ENCODE measurements around the gene VSNL1. TPM values are rescaled to one million over a fixed set of nuclear protein-coding genes. Genes with fewer than 3 reads are reported as not detected.

The VSNL1 gene
- total RNA-seq, 1 donor from 2014 or later, result not detected

DNA sequence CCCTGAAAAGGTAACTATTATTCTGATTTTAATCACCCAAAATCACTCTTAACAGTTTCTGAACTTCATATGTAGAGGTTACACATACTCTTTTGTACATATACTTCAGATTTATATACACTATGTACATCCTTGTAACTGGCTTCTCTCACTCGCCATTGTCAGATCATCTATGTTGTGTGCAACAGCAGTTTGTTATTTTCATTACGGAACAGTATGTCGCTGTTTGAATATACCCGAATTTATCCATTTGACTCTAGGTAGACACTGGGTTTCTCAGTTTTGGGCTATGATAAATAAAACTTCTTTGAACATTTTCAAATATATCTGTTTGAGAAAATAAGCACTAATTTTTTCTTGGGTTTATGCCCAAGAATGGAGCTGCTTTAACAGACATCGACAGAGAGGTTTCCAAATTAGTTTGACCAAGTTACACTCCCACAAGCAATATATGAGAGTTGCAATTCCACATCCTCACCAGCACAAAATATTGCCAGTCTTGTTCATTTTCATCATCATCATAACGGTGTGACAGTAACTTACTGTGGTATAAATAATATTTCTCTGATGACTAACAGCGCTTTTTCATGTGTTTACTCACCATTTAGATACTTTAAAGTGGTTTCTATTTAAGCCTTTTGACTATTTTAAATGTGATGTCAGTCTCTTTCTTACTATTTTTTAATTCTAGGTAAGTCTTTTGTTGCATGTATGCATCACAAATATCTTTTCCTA, 132.3 kb downstream of the VSNL1 start:
- no peak for DNase-seq (ENCODE audit: low spot score)
- no peak overlapping the region for H3K4me3 Mint-ChIP-seq (ENCODE audit: unreplicated experiment)
- TF ChIP-seq CTCF (IDR thresholded peaks at IDR 0.05), result no peak
- H3K4me1 Mint-ChIP-seq (ENCODE audit: low read depth), result peaks cover 4% of the 10 kb centered on the region
- no peaks in the 10 kb centered on the region for H3K27me3 Mint-ChIP-seq (ENCODE audit: low read depth)
- no peak overlapping the region for H3K27ac Mint-ChIP-seq (ENCODE audit: unreplicated experiment)
- no peaks in the 10 kb centered on the region for H3K9me3 Mint-ChIP-seq (ENCODE audit: low read depth)
- H3K36me3 Mint-ChIP-seq (ENCODE audit: low read depth), result peaks cover 18% of the 10 kb centered on the region

DNA sequence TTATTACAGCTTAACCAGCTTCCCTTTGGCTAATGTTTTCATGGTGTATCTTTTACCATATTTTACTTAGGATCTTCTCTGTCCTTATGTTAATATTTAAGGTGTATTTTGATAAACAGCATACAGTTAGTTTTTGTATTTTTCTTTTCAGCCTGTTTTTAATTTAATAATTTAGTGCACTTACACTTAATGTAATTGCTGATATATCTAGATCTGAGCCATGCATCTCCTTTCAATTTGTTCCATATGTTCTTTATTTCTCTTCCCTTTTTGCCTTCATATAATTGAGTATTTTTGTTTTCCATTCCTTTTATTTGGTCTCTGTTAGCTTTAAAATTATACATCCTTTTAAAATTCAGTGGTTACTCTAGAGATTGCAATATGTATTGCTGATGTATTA, 134.3 kb downstream of the VSNL1 start:
- Mint-ChIP-seq H3K4me3 (ENCODE audit: unreplicated experiment) (no peak overlapping the region), H3K27ac (ENCODE audit: unreplicated experiment) (no peak overlapping the region), H3K4me1 (ENCODE audit: low read depth) (no peaks in the 10 kb centered on the region), H3K9me3 (ENCODE audit: low read depth) (no peaks in the 10 kb centered on the region), H3K36me3 (ENCODE audit: low read depth) (peaks cover 10% of the 10 kb centered on the region), H3K27me3 (ENCODE audit: low read depth) (no peaks in the 10 kb centered on the region)
- TF ChIP-seq CTCF (IDR thresholded peaks at IDR 0.05), result no peak
- no peak for DNase-seq (ENCODE audit: low spot score)

DNA sequence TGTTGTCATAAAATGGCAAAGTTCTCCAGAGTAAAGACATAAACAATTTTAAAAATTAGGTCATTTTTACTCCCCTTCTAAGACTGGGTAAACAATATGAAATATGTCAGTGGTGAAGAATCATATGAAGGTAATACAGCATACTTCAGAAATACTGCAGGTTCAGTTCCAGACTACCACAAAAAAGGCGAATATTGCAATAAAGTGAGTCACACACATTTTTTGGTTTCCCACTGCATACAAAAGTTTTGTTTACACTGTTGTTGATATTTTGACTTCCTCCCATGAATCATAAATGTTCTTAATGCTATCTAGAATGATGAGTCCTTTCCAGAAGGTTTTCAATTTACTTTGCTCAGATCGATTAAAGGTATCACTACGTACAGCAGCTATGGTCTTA, 139.6 kb downstream of the VSNL1 start:
- no peak overlapping the region for H3K4me3 Mint-ChIP-seq (ENCODE audit: unreplicated experiment)

DNA sequence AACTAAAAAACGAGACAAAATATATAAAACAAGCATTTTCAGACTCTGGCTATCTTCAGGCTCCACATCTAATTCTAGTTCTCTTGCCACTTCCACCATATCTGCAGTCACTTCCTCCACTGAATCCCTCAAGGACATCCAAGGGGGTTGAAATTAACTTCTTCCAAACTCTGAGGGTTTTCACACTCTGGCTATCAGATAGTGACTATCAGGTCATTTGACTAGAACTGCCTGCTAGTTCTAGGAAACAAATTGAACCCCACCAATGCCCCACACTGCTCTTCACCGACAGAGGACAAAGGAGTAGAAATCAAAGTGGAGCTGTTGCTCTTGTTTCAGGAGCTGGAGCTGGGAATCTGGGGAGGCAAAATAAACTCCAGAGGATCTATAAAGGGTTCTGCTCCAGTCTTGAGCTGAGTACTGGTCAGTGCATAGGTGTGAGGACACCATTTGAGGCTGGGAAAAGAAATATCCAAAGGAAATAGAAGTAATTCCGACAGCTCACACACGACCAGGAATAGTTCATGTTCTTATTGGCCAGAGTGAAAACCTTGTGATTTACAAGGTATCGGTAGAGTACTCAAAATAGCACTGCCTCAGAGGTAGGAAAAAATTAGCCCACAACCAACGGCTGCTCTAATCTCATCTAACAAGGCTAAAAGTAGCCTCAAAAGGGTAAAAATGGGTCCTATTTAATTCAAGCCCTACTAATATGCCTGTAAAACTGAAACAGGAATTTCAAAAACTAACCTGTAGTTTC, 141.8 kb downstream of the VSNL1 start:
- Mint-ChIP-seq H3K9me3 (ENCODE audit: low read depth) (no peaks in the 10 kb centered on the region), H3K27me3 (ENCODE audit: low read depth) (no peaks in the 10 kb centered on the region), H3K4me3 (ENCODE audit: unreplicated experiment) (no peak overlapping the region), H3K27ac (ENCODE audit: unreplicated experiment) (no peak overlapping the region), H3K36me3 (ENCODE audit: low read depth) (peaks cover 23% of the 10 kb centered on the region), H3K4me1 (ENCODE audit: low read depth) (no peaks in the 10 kb centered on the region)
- no peak for DNase-seq (ENCODE audit: low spot score)
- no peak for TF ChIP-seq CTCF (IDR thresholded peaks at IDR 0.05)

More for the DNA sequence above, 139.6 kb downstream of the VSNL1 start:
- no peaks in the 10 kb centered on the region for H3K4me1 Mint-ChIP-seq (ENCODE audit: low read depth)
- H3K27me3 Mint-ChIP-seq (ENCODE audit: low read depth), result no peaks in the 10 kb centered on the region
- no peak overlapping the region for H3K27ac Mint-ChIP-seq (ENCODE audit: unreplicated experiment)
- no peak for DNase-seq (ENCODE audit: low spot score)
- TF ChIP-seq CTCF (IDR thresholded peaks at IDR 0.05), result no peak
- peaks cover 24% of the 10 kb centered on the region for H3K36me3 Mint-ChIP-seq (ENCODE audit: low read depth)
- no peaks in the 10 kb centered on the region for H3K9me3 Mint-ChIP-seq (ENCODE audit: low read depth)

DNA sequence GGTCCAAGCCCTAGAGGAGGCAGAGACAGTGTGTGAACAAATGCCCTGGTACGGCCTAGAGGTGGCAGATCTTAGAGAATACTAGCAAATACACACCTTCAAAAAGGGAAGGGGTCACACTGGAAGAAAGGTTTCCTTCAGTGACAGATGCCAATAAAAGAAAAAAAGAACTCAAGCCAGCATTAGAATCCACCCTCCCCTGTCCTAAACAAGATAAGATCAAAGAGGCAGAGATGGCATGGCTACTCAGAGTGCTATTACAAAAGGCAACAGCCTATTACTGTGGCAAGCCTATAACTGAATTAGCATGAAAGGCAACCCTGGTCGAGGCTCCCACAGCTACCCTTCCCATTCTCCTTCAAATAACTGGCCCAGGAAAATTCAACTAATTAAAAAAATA, 143.5 kb downstream of the VSNL1 start:
- H3K36me3 Mint-ChIP-seq (ENCODE audit: low read depth), result peaks cover 28% of the 10 kb centered on the region
- no peaks in the 10 kb centered on the region for H3K9me3 Mint-ChIP-seq (ENCODE audit: low read depth)

More for the DNA sequence above, 143.5 kb downstream of the VSNL1 start:
- DNase-seq (ENCODE audit: low spot score), result no peak
- Mint-ChIP-seq H3K27ac (ENCODE audit: unreplicated experiment) (no peak overlapping the region), H3K4me3 (ENCODE audit: unreplicated experiment) (no peak overlapping the region), H3K27me3 (ENCODE audit: low read depth) (no peaks in the 10 kb centered on the region), H3K4me1 (ENCODE audit: low read depth) (no peaks in the 10 kb centered on the region)
- no peak for TF ChIP-seq CTCF (IDR thresholded peaks at IDR 0.05)
